GM15510 (cell line): Measurements from ENCODE around the gene MRAS.

ENCODE experiments used
- POLR2A ChIP-seq: IDR thresholded peaks from 3 replicates; pipeline ENCODE4 v1.6.1; 2011; ENCODE audit warnings: borderline replicate concordance; ENCODE audit not compliant: insufficient read length; ENCODE audit errors: extremely low read depth

Gene MRAS

GRCh38 chr3:138449490-138449889 lies 101.1 kb downstream of the MRAS start:
- no peak for TF ChIP-seq POLR2A

GRCh38 chr3:138450181-138450580 lies 101.8 kb downstream of the MRAS start:
- TF ChIP-seq POLR2A: no peak

- no peak for TF ChIP-seq POLR2A
Measured at GRCh38 chr3:138450704-138451424, 102.5 kb downstream of the MRAS start.

- no peak for TF ChIP-seq POLR2A
Measured at GRCh38 chr3:138451595-138452162, 103.3 kb downstream of the MRAS start.

GRCh38 chr3:138452436-138452835 lies 104.1 kb downstream of the MRAS start:
- no peak for TF ChIP-seq POLR2A
